NCI-H1930 (cell line): ENCODE measurements around the gene NAA38.

Experiments
- DNase-seq, 2 experiments: peaks; one replicate each; lab custom pipeline; 2025; lab: John Stamatoyannopoulos, UW

The NAA38 gene

GRCh38 chr17:7852919-7853690, 4.3 kb downstream of the NAA38 start:
- no peak for DNase-seq

GRCh38 chr17:7852262-7852670, 5.1 kb downstream of the NAA38 start:
- DNase-seq = no peak

- DNase-seq = peak; percentile 82 to 87
These were observed 5.7 kb downstream of the NAA38 start for GRCh38 chr17:7851438-7852261.

- DNase-seq = no peak
These were observed 6.5 kb downstream of the NAA38 start for GRCh38 chr17:7850701-7851437.

GRCh38 chr17:7849751-7850504, 7.4 kb downstream of the NAA38 start:
- DNase-seq = no peak

- no peak for DNase-seq
These were observed 8.1 kb downstream of the NAA38 start for GRCh38 chr17:7849130-7849750.

- DNase-seq = no peak
These were observed 8.6 kb downstream of the NAA38 start for GRCh38 chr17:7848739-7849129.

- no peak for DNase-seq
These were observed 9.2 kb downstream of the NAA38 start for GRCh38 chr17:7848131-7848579.

GRCh38 chr17:7846765-7847661, 10.3 kb downstream of the NAA38 start:
- no peak for DNase-seq

GRCh38 chr17:7846063-7846735, 11.2 kb downstream of the NAA38 start:
- DNase-seq = no peak

- no peak for DNase-seq
These were observed 11.8 kb downstream of the NAA38 start for GRCh38 chr17:7845359-7846062.

GRCh38 chr17:7844292-7845154, 12.8 kb downstream of the NAA38 start:
- DNase-seq = peak; percentile 68 to 84

- DNase-seq = peak; percentile 62 to 71
These were observed 13.6 kb downstream of the NAA38 start for GRCh38 chr17:7843536-7844291.

- no peak for DNase-seq
These were observed 14.2 kb downstream of the NAA38 start for GRCh38 chr17:7843257-7843535.

- DNase-seq = no peak
These were observed 14.7 kb downstream of the NAA38 start for GRCh38 chr17:7842380-7843256.

GRCh38 chr17:7841915-7842379, 15.4 kb downstream of the NAA38 start:
- DNase-seq = peak; percentile 84 to 92
